ENCODE measurements around the gene SUCNR1. TPM values are rescaled to one million over a fixed set of nuclear protein-coding genes. Genes with fewer than 3 reads are reported as not detected.

The SUCNR1 gene
- total and polyA plus RNA-seq, 4 donors: 0.16 to 2.5 (median 1.1) TPM

DNA sequence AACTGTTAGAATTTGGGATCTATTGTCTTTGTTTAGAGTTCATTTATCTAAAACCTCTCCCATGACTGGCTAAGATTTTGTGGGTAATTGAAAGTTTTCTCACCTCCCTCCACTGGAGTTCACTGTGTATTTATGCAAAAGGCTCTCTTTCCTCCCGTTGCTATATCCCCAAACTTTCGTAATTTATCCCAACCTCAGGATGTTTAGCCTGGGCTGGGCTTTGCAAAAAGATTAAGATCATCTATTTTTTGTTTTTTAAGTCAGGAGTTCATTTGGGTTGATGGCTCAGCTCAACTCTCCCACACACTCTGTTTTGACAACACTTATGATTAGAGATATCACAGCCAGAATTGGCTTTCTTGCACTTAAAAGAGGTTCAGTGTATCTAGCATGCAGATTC lies 27.0 kb downstream of the SUCNR1 start:
- 47 to 48% methylated on average over 2 of the region's 2 CpGs for WGBS, 2 donors
- no peaks in the 10 kb centered on the region for H3K27me3 ChIP-seq (ENCODE audit: control insufficient read depth in 3 of 3, insufficient read depth in 3 of 3, low read length in 2 of 3)

DNA sequence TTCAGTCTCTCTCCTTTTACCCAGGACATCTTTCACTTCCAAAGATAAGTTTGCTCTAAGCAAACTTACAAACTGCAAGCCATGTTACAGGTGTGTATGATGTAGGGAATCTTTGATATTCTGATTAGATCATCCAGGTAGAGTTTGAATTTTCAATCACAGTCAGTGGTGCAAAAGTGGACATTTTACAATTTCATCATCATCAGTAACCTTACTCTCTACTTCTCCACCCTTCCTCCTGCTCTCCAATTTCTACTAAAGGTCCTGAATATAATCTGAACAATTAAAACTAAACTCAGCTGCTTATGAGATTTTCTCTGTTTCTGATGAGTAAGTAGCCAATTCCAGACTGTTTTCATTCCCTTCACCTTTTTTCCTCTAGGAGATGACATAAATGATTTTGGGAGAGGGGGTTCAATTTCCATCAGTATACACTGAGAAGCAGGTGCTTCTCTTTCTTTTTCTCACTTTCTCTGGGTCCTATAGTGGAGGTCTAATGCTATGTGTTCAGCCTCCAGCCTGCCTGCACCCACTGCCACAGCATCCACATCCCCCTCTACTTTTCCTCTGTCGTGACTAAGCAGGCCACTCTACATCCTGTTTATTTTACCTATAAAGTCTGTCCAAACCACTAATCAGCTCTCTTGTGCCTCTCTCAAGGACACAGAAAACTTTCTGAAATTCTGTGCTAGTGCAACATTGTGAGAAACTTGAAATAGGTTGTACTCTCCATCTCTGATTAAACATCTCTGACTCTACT lies 27.6 kb downstream of the SUCNR1 start:
- Histone ChIP-seq H3K36me3 (ENCODE audit: control insufficient read depth in 4 of 4, insufficient read depth in 4 of 4, low read length in 4 of 4) (no peaks in the 10 kb centered on the region), H3K4me1 (ENCODE audit: control insufficient read depth in 5 of 5, insufficient read depth in 5 of 5, low read length in 5 of 5) (peaks cover 0 to 22% (median 2%) of the 10 kb centered on the region in 5 donors), H3K27me3 (ENCODE audit: control insufficient read depth in 3 of 3, insufficient read depth in 3 of 3, low read length in 2 of 3) (no peaks in the 10 kb centered on the region), H3K9ac (ENCODE audit: insufficient read depth in 1 of 2, low read length in 2 of 2) (no peak overlapping the region), H3K27ac (ENCODE audit: low read depth in 1 of 2, low read length in 1 of 2) (peak overlapping the region in 1 of 2 donors; percentile 10), H3K9me3 (ENCODE audit: control insufficient read depth in 4 of 4, insufficient read depth in 3 of 4, low read length in 3 of 4) (no peaks in the 10 kb centered on the region), H3K4me3 (no peak overlapping the region)
- TF ChIP-seq, protein P1, sequence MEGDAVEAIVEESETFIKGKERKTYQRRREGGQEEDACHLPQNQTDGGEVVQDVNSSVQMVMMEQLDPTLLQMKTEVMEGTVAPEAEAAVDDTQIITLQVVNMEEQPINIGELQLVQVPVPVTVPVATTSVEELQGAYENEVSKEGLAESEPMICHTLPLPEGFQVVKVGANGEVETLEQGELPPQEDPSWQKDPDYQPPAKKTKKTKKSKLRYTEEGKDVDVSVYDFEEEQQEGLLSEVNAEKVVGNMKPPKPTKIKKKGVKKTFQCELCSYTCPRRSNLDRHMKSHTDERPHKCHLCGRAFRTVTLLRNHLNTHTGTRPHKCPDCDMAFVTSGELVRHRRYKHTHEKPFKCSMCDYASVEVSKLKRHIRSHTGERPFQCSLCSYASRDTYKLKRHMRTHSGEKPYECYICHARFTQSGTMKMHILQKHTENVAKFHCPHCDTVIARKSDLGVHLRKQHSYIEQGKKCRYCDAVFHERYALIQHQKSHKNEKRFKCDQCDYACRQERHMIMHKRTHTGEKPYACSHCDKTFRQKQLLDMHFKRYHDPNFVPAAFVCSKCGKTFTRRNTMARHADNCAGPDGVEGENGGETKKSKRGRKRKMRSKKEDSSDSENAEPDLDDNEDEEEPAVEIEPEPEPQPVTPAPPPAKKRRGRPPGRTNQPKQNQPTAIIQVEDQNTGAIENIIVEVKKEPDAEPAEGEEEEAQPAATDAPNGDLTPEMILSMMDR (IDR thresholded peaks at IDR 0.05; ENCODE audit: control extremely low read depth, extremely low read depth): no peak
- no peak for DNase-seq
- WGBS, 2 donors: 10 to 11% methylated on average over 1 of the region's 1 CpG
- ATAC-seq (ENCODE audit: insufficient read depth, low FRiP score): no peak

More for the DNA sequence above, 27.0 kb downstream of the SUCNR1 start:
- Histone ChIP-seq H3K4me1 (ENCODE audit: control insufficient read depth in 5 of 5, insufficient read depth in 5 of 5, low read length in 5 of 5) (peaks cover 0 to 23% (median 2%) of the 10 kb centered on the region in 5 donors), H3K4me3 (no peak overlapping the region), H3K36me3 (ENCODE audit: control insufficient read depth in 4 of 4, insufficient read depth in 4 of 4, low read length in 4 of 4) (no peaks in the 10 kb centered on the region), H3K9me3 (ENCODE audit: control insufficient read depth in 4 of 4, insufficient read depth in 3 of 4, low read length in 3 of 4) (no peaks in the 10 kb centered on the region), H3K9ac (ENCODE audit: insufficient read depth in 1 of 2, low read length in 2 of 2) (no peak overlapping the region), H3K27ac (ENCODE audit: low read depth in 1 of 2, low read length in 1 of 2) (no peak overlapping the region)
- DNase-seq (no peak), ATAC-seq (ENCODE audit: insufficient read depth, low FRiP score) (no peak)
- TF ChIP-seq, protein P1 (IDR thresholded peaks at IDR 0.05; ENCODE audit: control extremely low read depth, extremely low read depth): no peak

DNA sequence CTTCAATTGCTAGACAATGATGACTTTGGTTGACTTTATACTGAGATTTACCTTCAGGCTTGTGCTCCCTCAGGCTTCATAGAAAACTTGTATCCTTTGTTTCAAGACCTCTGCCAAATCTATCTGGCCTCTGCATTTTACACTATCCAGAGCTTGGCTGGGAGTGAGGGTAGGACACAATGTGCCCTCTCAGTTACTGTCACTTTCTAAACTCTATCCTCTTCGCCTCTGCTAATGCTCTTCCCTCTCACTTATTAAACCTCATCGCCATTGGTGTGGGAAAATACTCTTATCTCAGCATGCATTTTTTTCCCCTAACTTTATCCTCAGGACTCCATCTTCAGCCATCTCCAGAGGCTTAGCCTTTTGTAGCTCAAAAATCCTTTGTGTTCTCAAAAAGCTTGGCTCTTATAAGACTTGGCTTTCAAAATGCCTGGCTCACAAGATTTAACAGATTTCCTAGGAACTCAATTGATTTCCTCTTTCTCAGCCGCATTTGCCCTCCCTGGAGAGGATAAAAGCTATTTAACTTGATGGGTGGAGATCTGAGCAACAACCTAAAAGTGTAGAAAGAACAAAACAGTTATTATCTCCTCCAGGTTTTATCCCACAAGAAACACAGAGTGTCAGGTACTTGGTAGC lies 28.3 kb downstream of the SUCNR1 start:
- H3K4me3 ChIP-seq: no peak overlapping the region
- no peak overlapping the region for H3K9ac ChIP-seq (ENCODE audit: insufficient read depth in 1 of 2, low read length in 2 of 2)
- H3K27ac ChIP-seq (ENCODE audit: low read depth in 1 of 2, low read length in 1 of 2): peak overlapping the region in 1 of 2 donors; percentile 10
- 64 to 78% methylated on average over 3 of the region's 3 CpGs for WGBS, 2 donors
- DNase-seq (peak in 1 of 3 donors; percentile 18), ATAC-seq (ENCODE audit: insufficient read depth, low FRiP score) (no peak)
- TF ChIP-seq, protein P1 (IDR thresholded peaks at IDR 0.05; ENCODE audit: control extremely low read depth, extremely low read depth): no peak
- H3K9me3 ChIP-seq (ENCODE audit: control insufficient read depth in 4 of 4, insufficient read depth in 3 of 4, low read length in 3 of 4): no peaks in the 10 kb centered on the region
- no peaks in the 10 kb centered on the region for H3K27me3 ChIP-seq (ENCODE audit: control insufficient read depth in 3 of 3, insufficient read depth in 3 of 3, low read length in 2 of 3)
- peaks cover 0 to 22% (median 2%) of the 10 kb centered on the region in 5 donors for H3K4me1 ChIP-seq (ENCODE audit: control insufficient read depth in 5 of 5, insufficient read depth in 5 of 5, low read length in 5 of 5)
- no peaks in the 10 kb centered on the region for H3K36me3 ChIP-seq (ENCODE audit: control insufficient read depth in 4 of 4, insufficient read depth in 4 of 4, low read length in 4 of 4)
